Prostate gland (tissue), 2 donors: ENCODE measurements around the gene ASIC2. TPM values are rescaled to one million over a fixed set of nuclear protein-coding genes. Genes with fewer than 3 reads are reported as not detected.

Experiments
- DNase-seq: peaks from one replicate; pipeline ENCODE4 v3.0.0-alpha.2; 2019; ENCODE audit warnings: low spot score
- H3K27ac ChIP-seq, 2 donors: fragments of 200-600 bp; sonication (generic); 2 replicates each; pipeline ENCODE4 v1.5.1; 2017 to 2019
- H3K27me3 ChIP-seq: fragments of 200-600 bp; sonication (generic); replicated peaks from 2 replicates; pipeline ENCODE4 v1.5.1; 2019; ENCODE audit not compliant: insufficient read depth
- H3K36me3 ChIP-seq, 2 donors: fragments of 200-600 bp; sonication (generic); 1 replicate in 1 of 2; 2 replicates in 1 of 2; pipeline versions ENCODE4 v1.5.1 to v1.8.1; 2017 to 2019
- H3K4me1 ChIP-seq: fragments of 200-600 bp; sonication (generic); replicated peaks from 2 replicates; pipeline ENCODE4 v1.5.1; 2019
- H3K4me3 ChIP-seq, 2 donors: fragments of 200-600 bp; sonication (generic); 2 replicates each; pipeline ENCODE4 v1.5.1; 2017 to 2019
- H3K9me3 ChIP-seq: fragments of 200-600 bp; sonication (generic); 2 replicates; pipeline ENCODE4 v1.5.1; 2017
- CTCF ChIP-seq, 4 experiments: fragments of 200-600 bp in 2 of 4; fragments of 450-650 bp in 2 of 4; sonication (generic) in 2 of 4; IDR thresholded peaks; 1 replicate in 3 of 4; 2 replicates in 1 of 4; pipeline ENCODE4 v1.5.1; 2016 to 2019; ENCODE audit warnings: antibody characterized with exemption in 4 of 4, mild to moderate bottlenecking in 2 of 4, moderate library complexity in 2 of 4
- POLR2A ChIP-seq: fragments of 450-650 bp; IDR thresholded peaks from one replicate; pipeline ENCODE4 v1.6.1; 2016; ENCODE audit warnings: antibody characterized with exemption, mild to moderate bottlenecking
- POLR2AphosphoS5 ChIP-seq: sonication (generic); formaldehyde crosslinking; IDR thresholded peaks from one replicate; pipeline ENCODE4 v1.6.1; 2017; ENCODE audit warnings: antibody characterized with exemption
- WGBS: methylation state at CpG from one replicate; pipeline ENCODE4 v1.1.5; 2018; 5-methylcytosine and 5-hydroxymethylcytosine counted together
- intact Hi-C: fragments of 100-400 bp; cut with DNase I; formaldehyde crosslinking; loops from one replicate; pipeline ENCODE4 v1.14.2; 2022
- total RNA-seq, 2 donors: library from RNA; depleted of rRNA; stranded (reverse); fragments of >200 nt; gene quantifications; one replicate each; pipeline ENCODE4 v1.1.0, GENCODE V29; 2016

Gene ASIC2
- total RNA-seq, 2 donors from 2014 or later: 3.2 TPM; not detected in 1

DNA sequence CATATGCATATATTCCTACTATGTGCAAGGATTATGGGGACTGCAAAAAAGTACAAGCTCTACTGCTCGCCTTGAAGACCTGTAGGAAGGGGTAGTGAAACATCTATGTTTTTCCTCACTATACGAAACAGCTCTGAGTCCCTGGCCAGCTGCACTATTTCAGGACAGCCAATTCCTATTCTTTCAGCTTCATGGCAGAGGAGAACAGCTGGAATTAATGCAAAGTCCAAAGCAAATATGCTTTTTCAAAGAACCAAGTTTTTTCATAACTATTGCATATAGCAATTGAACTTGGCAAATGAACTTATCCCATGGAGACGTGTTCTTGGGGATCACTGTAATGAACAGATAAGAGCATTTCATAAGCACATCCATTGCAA lies 179.1 kb downstream of the ASIC2 start:
- TF ChIP-seq POLR2A (no peak), CTCF (IDR thresholded peaks at IDR 0.05) (no peak), POLR2AphosphoS5 (no peak)
- no peaks in the 10 kb centered on the region for H3K27me3 ChIP-seq
- H3K4me3 ChIP-seq: no peak overlapping the region
- 76% methylated on average over 3 of the region's 3 CpGs for WGBS
- H3K36me3 ChIP-seq: no peaks in the 10 kb centered on the region
- intact Hi-C loops: no loop called here
- H3K27ac ChIP-seq: no peak overlapping the region
- no peaks in the 10 kb centered on the region for H3K4me1 ChIP-seq
- DNase-seq: no peak
- H3K9me3 ChIP-seq: no peaks in the 10 kb centered on the region

DNA sequence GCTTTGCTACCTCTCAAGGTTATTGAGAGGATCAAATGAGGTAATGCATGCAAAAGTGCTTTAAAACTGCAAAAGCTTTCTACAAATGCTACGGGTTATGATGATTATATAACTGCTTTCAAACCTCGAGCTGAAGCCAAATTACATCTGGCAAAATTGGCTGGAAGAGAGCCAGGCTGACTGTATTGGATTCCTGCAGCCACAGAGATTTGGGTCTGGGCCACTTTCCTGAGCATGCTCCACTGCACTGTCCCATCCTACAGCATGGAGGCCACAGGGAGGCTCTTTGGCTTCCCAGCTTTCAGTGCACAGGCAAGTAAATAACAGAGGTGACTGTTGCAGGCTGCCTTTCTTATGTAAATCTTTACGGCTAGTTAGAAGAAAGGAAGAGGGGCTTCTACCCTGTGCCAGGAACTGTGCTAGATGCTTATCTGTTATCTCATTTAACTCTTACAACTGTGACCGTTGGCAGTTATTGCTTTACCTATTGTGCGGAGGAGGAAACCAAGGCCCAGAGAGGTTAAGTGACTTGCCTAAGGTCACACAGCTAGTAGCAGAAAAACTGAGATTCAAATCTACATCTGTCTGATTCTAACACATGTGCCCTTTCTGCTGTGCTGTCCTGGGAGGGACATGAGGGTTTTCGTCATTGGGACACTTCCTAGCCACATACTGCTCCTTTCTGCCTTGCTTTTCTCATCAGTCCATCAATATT lies 179.7 kb downstream of the ASIC2 start:
- Histone ChIP-seq H3K4me3 (no peak overlapping the region), H3K27ac (no peak overlapping the region), H3K9me3 (no peaks in the 10 kb centered on the region), H3K4me1 (no peaks in the 10 kb centered on the region), H3K27me3 (no peaks in the 10 kb centered on the region), H3K36me3 (no peaks in the 10 kb centered on the region)
- DNase-seq: no peak
- TF ChIP-seq POLR2AphosphoS5: no peak
- no peak for TF ChIP-seq CTCF (IDR thresholded peaks at IDR 0.05)
- TF ChIP-seq POLR2A: no peak
- WGBS: 46% methylated on average over 6 of the region's 6 CpGs
- intact Hi-C loops: no loop called here

- no peaks in the 10 kb centered on the region for H3K4me1 ChIP-seq
- no peaks in the 10 kb centered on the region for H3K9me3 ChIP-seq
- no peak overlapping the region for H3K4me3 ChIP-seq
- no peak for TF ChIP-seq POLR2A
- TF ChIP-seq POLR2AphosphoS5: no peak
- TF ChIP-seq CTCF (IDR thresholded peaks at IDR 0.05): no peak
- intact Hi-C loops: no loop called here
- DNase-seq: no peak
- no peak overlapping the region for H3K27ac ChIP-seq
- WGBS: 62% methylated on average over 4 of the region's 4 CpGs
- H3K27me3 ChIP-seq: no peaks in the 10 kb centered on the region
- H3K36me3 ChIP-seq: no peaks in the 10 kb centered on the region
These were observed 180.3 kb downstream of the ASIC2 start for GRCh38 chr17:33112763-33113162.

- intact Hi-C loops: no loop called here
- no peak overlapping the region for H3K27ac ChIP-seq
- H3K27me3 ChIP-seq: no peaks in the 10 kb centered on the region
- no peak overlapping the region for H3K4me3 ChIP-seq
- no peak for DNase-seq
- H3K36me3 ChIP-seq: no peaks in the 10 kb centered on the region
- no peaks in the 10 kb centered on the region for H3K4me1 ChIP-seq
- TF ChIP-seq CTCF (IDR thresholded peaks at IDR 0.05) (no peak), POLR2A (no peak), POLR2AphosphoS5 (no peak)
- no peaks in the 10 kb centered on the region for H3K9me3 ChIP-seq
- WGBS: 86% methylated on average over 5 of the region's 5 CpGs
These were observed 183.6 kb downstream of the ASIC2 start for GRCh38 chr17:33109336-33110072.
